Activated CD4-positive, alpha-beta T cell treated with anti-CD3 and anti-CD28 coated beads, Interleukin-2, amount 10 ng/mL, durations not matched to agents 7 days and 5 days (primary cell): ENCODE data around the gene TTYH2. TPM values are rescaled to one million over a fixed set of nuclear protein-coding genes. Genes with fewer than 3 reads are reported as not detected.
"Not testable (repeated sequence)": the region's sequence is repeated elsewhere in the genome, so short reads cannot be mapped to it uniquely, and the experiment has no call there.

Experiments
- CTCF ChIA-PET: fragments of 350-600 bp; sonication (Branson Sonifier 250); formaldehyde crosslinking; loops from one replicate; lab custom pipeline; 2021; ENCODE audit warnings: antibody characterized with exemption; lab: Charles Lee
- POLR2A ChIA-PET: fragments of 350-600 bp; sonication (Branson Sonifier 250); formaldehyde crosslinking; loops from one replicate; lab custom pipeline; 2021; ENCODE audit warnings: antibody characterized with exemption; lab: Charles Lee
- DNase-seq: peaks from one replicate; pipeline ENCODE4 v3.0.0-alpha.2; 2020
- H3K27ac Mint-ChIP-seq: one replicate; pipeline ENCODE4 v1.8.0; 2021; ENCODE audit warnings: mild to moderate bottlenecking, moderate library complexity, mixed read lengths
- H3K27me3 Mint-ChIP-seq: one replicate; pipeline ENCODE4 v1.8.0; 2021; ENCODE audit warnings: mixed read lengths
- H3K36me3 Mint-ChIP-seq: one replicate; pipeline ENCODE4 v1.8.0; 2021; ENCODE audit warnings: low read depth, mixed read lengths
- H3K4me1 Mint-ChIP-seq: one replicate; pipeline ENCODE4 v1.8.0; 2021; ENCODE audit warnings: mixed read lengths
- H3K4me3 Mint-ChIP-seq: one replicate; pipeline ENCODE4 v1.8.0; 2021; ENCODE audit warnings: mild to moderate bottlenecking, moderate library complexity, mixed read lengths
- H3K9me3 Mint-ChIP-seq: one replicate; pipeline ENCODE4 v1.8.0; 2021; ENCODE audit warnings: mixed read lengths
- total RNA-seq, 2 experiments: library from RNA; stranded (reverse); gene quantifications; one replicate each; pipeline ENCODE4 v1.2.3, GENCODE V29; 2021

TTYH2 gene
- total RNA-seq, 2 experiments from 2014 or later: 10.2 to 11.9 TPM

DNA sequence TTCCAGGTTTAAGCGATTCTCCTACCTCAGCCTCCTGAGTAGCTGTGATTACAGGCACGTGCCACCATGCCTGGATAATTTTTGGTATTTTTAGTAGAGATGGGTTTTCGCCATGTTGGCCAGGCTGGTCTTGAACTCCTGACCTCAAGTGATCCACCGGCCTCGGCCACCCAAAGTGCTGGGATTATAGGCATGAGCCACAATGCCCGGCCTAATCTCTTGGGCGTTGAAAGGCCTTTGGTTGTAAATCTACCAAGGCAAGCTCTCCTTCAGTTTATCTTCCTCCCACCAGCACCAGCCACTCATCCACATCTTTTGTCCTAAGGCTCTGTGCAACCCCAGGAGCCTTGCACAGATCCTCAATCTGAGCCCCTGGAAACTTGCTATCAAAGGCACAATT is 66.2 kb downstream of the TTYH2 start:
- peaks cover 73% of the 10 kb centered on the region for H3K4me1 Mint-ChIP-seq
- DNase-seq, H3K27me3 Mint-ChIP-seq, H3K36me3 Mint-ChIP-seq, H3K9me3 Mint-ChIP-seq, H3K4me3 Mint-ChIP-seq: not testable (repeated sequence)
- peak overlapping the region; percentile 99 for H3K27ac Mint-ChIP-seq
- POLR2A ChIA-PET: interaction anchor here (0.5 kb wide), 1 partner anchor 21 kb away, joined by 3 read pairs; no protein-coding TSS in a partner anchor
- CTCF ChIA-PET: interaction anchor here (1.1 kb wide), 1 partner anchor 9 kb away, joined by 5 read pairs; no protein-coding TSS in a partner anchor

DNA sequence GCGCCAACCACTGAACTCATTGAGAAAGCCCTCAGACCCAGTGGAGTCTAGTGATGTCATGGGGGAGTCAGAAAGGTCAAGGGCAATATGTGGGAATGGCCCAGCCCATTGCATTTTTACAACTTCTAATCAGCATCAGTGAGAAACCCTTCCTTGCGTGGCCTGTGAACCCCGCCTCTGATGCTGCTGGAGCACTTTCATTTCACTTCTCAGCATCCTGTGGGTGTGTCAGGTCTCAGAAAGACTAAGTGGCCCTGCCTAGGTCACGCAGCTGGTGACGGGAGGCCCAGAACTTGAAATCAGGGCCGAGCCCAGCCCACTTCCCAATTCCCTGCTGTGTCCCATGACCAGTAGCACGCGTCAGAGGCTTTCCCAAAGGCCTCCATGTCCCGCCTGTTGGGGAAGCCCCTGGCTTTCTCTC is 66.7 kb downstream of the TTYH2 start:
- DNase-seq: peak; percentile 80
- Mint-ChIP-seq H3K4me3 (no peak overlapping the region), H3K4me1 (peaks cover 73% of the 10 kb centered on the region), H3K27me3 (no peaks in the 10 kb centered on the region), H3K36me3 (peaks cover 6% of the 10 kb centered on the region), H3K9me3 (peaks cover 6% of the 10 kb centered on the region), H3K27ac (peak overlapping the region; percentile 99)
- ChIA-PET CTCF (interaction anchor here (1.1 to 1.5 kb wide), 2 partner anchors 8 to 34 kb away, joined by 3 to 5 read pairs; no protein-coding TSS in a partner anchor), POLR2A (interaction anchor here (0.5 kb wide), 1 partner anchor 21 kb away, joined by 3 read pairs; no protein-coding TSS in a partner anchor)

DNA sequence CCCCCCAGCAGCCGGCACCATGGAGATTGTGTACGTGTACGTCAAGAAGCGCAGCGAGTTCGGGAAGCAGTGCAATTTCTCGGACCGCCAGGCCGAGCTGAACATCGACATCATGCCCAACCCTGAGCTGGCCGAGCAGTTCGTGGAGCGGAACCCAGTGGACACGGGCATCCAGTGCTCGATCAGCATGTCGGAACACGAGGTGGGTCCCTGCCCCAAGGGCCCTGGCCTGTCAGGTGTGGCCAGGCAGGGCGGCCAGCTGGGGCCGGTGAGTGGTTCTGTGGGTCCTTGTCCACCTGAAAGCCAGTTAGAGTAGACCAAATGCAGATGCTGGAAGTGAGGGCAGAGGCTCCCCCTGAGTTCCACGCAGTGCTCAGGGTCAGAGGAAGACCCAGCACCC is 68.4 kb downstream of the TTYH2 start:
- no peak for DNase-seq
- Mint-ChIP-seq H3K27ac (peak overlapping the region; percentile 99), H3K4me3 (no peak overlapping the region), H3K9me3 (peaks cover 6% of the 10 kb centered on the region), H3K27me3 (no peaks in the 10 kb centered on the region), H3K4me1 (peaks cover 66% of the 10 kb centered on the region), H3K36me3 (peaks cover 6% of the 10 kb centered on the region)
- CTCF ChIA-PET: interaction anchor here (1.5 kb wide), 2 partner anchors 9 to 32 kb away, joined by 3 to 7 read pairs; no protein-coding TSS in a partner anchor
- POLR2A ChIA-PET: no interaction called here

DNA sequence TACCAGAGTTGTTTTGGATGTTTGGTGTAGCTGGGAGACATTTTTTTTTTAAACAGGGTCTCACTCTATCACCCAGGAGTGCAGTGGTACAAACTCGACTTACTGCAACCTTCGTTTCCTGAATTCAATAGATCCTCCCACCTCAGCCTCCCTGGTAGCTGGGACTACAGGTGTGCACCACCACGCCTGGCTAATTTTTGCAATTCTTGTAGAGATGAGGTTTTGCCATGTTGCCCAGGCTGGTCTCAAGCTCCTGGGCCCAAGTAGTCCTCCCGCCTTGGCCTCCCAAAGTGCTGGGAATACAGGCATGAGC is 68.9 kb downstream of the TTYH2 start:
- peaks cover 69% of the 10 kb centered on the region for H3K4me1 Mint-ChIP-seq
- H3K36me3 Mint-ChIP-seq, DNase-seq, H3K4me3 Mint-ChIP-seq, POLR2A ChIA-PET, H3K9me3 Mint-ChIP-seq, H3K27me3 Mint-ChIP-seq: not testable (repeated sequence)
- peak overlapping the region; percentile 99 for H3K27ac Mint-ChIP-seq
- CTCF ChIA-PET: interaction anchor here (1.5 kb wide), 1 partner anchor 9 kb away, joined by 7 read pairs; no protein-coding TSS in a partner anchor

- ChIA-PET POLR2A (no interaction called here), CTCF (interaction anchor here (1.1 to 1.5 kb wide), 2 partner anchors 10 to 19 kb away, joined by 3 to 7 read pairs; no protein-coding TSS in a partner anchor)
- peak overlapping the region; percentile 99 for H3K27ac Mint-ChIP-seq
- H3K4me1 Mint-ChIP-seq: peaks cover 69% of the 10 kb centered on the region
- H3K9me3 Mint-ChIP-seq: peaks cover 6% of the 10 kb centered on the region
- peaks cover 6% of the 10 kb centered on the region for H3K36me3 Mint-ChIP-seq
- no peaks in the 10 kb centered on the region for H3K27me3 Mint-ChIP-seq
- H3K4me3 Mint-ChIP-seq: peak overlapping the region; percentile 23
- DNase-seq: peak; percentile 69
Observed at GRCh38 chr17:74282587-74283370, 69.4 kb downstream of the TTYH2 start.

DNA sequence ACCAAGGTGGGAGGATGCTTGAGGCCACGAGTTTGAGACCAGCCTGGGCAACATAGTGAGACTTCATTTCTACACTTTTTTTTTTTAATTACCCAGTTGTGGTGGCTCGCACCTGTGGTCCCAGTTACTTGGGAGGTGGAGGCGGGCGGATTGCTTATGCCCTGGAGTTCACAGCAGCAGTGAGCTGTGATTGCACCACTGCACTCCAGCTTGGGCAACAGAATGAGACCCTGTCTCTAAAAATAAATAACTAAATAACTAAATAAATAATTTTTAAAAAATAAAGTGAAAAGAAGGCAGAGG is 70.0 kb downstream of the TTYH2 start:
- no peaks in the 10 kb centered on the region for H3K27me3 Mint-ChIP-seq
- DNase-seq: no peak
- ChIA-PET CTCF (interaction anchor here (1.1 kb wide), 1 partner anchor 19 kb away, joined by 3 read pairs; no protein-coding TSS in a partner anchor), POLR2A (no interaction called here)
- H3K4me1 Mint-ChIP-seq: peaks cover 67% of the 10 kb centered on the region
- H3K9me3 Mint-ChIP-seq: peaks cover 6% of the 10 kb centered on the region
- no peak overlapping the region for H3K4me3 Mint-ChIP-seq
- H3K27ac Mint-ChIP-seq: peak overlapping the region; percentile 99
- peaks cover 6% of the 10 kb centered on the region for H3K36me3 Mint-ChIP-seq

GRCh38 chr17:74287031-74287602 is 73.7 kb downstream of the TTYH2 start:
- no peak overlapping the region for H3K4me3 Mint-ChIP-seq
- H3K9me3 Mint-ChIP-seq: peaks cover 5% of the 10 kb centered on the region
- ChIA-PET CTCF (interaction anchor here (0.9 kb wide), 1 partner anchor 87 kb away, joined by 4 read pairs; no protein-coding TSS in a partner anchor), POLR2A (no interaction called here)
- no peaks in the 10 kb centered on the region for H3K27me3 Mint-ChIP-seq
- H3K27ac Mint-ChIP-seq: no peak overlapping the region
- peaks cover 46% of the 10 kb centered on the region for H3K4me1 Mint-ChIP-seq
- peaks cover 2% of the 10 kb centered on the region for H3K36me3 Mint-ChIP-seq
- no peak for DNase-seq

DNA sequence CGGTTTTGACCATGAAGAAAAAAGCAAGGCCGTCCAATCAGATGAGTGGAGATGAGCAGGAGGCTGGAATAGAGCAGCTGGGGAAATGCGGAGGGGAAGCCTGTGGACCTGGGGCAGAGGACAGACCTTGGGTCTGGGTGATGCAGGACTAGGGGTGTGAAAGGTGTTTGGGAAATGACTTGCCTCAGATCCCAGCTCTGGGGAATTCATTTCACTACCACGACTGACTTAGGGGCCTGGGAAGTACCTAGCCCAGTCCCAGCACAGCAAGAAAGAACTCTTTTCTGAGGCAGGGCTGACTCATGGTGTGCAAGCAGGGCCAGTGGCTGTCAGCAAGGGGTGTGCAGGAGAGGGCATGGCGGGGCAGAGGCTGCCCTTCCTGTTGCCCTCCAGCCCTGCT is 75.4 kb downstream of the TTYH2 start:
- H3K36me3 Mint-ChIP-seq: no peaks in the 10 kb centered on the region

DNA sequence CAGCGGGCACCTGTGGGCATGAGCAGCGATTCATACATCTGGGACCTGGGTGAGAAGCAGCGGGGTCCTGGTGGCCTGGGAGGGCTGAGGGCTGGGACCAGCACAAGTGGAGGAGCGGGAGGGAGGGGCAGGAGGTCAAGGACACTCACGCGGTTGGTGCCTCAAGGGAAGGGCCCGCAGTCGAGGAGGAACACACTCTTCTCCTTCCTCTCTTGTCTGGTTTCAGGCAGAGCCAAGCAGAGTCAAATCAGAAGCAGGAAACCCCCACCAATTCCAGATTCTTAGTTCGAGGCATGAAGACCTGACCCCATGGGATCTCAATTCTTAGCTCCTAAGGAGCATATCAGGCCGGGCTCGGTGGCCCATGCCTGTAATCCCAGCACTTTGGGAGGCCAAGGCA is 76.3 kb downstream of the TTYH2 start:
- H3K27me3 Mint-ChIP-seq: peaks cover under 1% of the 10 kb centered on the region
- ChIA-PET CTCF (no interaction called here), POLR2A (no interaction called here)
- no peak for DNase-seq
- no peak overlapping the region for H3K4me3 Mint-ChIP-seq
- H3K27ac Mint-ChIP-seq: no peak overlapping the region
- H3K9me3 Mint-ChIP-seq: peaks cover under 1% of the 10 kb centered on the region
- H3K4me1 Mint-ChIP-seq: peaks cover 29% of the 10 kb centered on the region
- H3K36me3 Mint-ChIP-seq: peaks cover under 1% of the 10 kb centered on the region

More for the DNA sequence above, 75.4 kb downstream of the TTYH2 start:
- no peak for DNase-seq
- Mint-ChIP-seq H3K27ac (peak overlapping the region; percentile 66), H3K4me1 (peaks cover 34% of the 10 kb centered on the region), H3K4me3 (no peak overlapping the region), H3K9me3 (no peaks in the 10 kb centered on the region), H3K27me3 (no peaks in the 10 kb centered on the region)
- ChIA-PET POLR2A (no interaction called here), CTCF (interaction anchor here (1.2 kb wide), 1 partner anchor 39 kb away, joined by 3 read pairs; no protein-coding TSS in a partner anchor)

DNA sequence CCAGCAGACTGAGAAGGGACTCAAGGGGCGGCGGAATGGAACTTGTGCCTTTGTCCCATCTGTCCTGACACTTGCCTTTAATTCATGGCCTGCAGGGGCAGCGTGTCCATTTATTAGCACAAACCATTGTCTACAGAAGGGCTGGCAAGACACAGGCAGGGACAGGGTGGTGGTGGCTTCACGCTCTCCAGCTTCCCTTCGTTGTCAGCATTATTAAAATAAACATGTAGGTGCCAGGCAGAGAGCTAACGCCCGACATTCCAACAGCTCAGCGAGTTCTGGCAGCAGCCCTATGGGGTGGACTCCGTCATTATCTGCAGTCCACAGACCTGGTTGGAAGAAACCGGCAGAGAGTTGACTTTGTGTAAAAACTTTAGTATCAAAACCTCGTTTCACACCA is 77.0 kb downstream of the TTYH2 start:
- peaks cover 2% of the 10 kb centered on the region for H3K36me3 Mint-ChIP-seq
- H3K4me1 Mint-ChIP-seq: peaks cover 24% of the 10 kb centered on the region
- H3K27ac Mint-ChIP-seq: no peak overlapping the region
- H3K27me3 Mint-ChIP-seq: peaks cover 2% of the 10 kb centered on the region
- no peak overlapping the region for H3K4me3 Mint-ChIP-seq
- ChIA-PET POLR2A (no interaction called here), CTCF (no interaction called here)
- no peak for DNase-seq
- peaks cover 2% of the 10 kb centered on the region for H3K9me3 Mint-ChIP-seq

DNA sequence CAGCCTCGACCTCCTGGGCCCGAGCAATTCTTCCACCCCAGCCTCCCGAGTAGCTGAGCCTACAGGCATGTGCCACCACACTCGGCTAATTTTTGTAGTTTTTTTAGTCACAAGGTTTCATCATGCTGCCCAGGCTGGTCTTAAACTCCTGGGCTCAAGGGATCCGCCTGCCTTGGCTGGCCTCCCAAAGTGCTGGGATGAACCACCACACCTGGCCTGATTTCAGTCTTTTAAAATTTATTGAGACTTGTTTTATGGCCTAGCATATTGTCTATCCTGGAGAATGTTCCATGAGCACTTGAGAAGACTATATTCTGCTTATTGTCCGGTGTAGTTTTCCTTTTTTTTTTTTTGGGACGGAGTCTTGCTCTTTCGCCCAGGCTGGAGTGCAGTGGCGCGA is 79.1 kb downstream of the TTYH2 start:
- peaks cover 25% of the 10 kb centered on the region for H3K4me1 Mint-ChIP-seq
- CTCF ChIA-PET: no interaction called here

DNA sequence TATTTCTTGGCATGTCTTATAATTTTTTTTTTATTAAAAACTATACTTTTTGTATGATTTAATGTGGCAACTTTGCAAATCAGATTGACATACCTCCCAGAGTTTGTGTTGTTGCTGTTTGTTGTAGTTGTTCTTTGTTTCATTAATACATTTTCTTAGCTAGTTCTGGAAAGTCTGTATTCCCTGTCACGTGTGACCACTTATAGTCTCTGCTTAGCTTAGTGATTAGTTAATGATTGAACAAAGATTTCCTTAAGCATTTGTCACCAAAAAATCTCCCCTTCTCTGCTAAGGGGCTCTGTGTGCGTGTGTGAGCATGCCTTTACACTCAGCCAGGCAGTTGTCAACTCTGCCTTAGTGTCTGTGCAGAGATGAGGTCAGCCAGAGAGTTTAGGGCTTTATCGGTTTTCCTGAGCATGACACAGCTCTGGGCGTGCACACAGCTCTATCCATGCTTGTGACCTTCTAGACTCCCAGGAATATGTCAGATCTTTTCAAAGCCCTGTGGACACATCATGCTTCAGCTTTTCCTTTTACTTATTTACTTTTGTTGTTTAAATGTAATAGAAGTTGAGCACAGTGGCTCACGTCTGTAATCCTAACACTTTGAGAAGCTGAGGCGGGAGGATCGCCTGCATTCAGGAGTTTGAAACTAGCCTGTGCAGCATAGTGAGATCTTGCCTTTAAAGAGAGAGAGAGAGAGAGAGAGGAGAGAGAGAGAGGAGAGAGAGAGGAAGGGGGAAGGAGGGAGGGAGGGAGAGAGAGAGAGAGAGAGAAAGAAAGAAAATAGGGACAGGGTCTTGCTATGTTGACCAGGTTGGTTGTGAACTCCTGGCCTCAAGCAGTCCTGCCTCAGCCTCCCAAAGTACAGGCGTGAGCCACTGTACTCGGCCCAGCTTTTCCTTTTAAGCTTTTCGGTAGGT is 82.5 kb downstream of the TTYH2 start:
- ChIA-PET POLR2A (no interaction called here), CTCF (interaction anchor here (1.2 to 1.5 kb wide), 4 partner anchors 9 to 64 kb away, joined by 3 to 5 read pairs (median 3); partner anchors contain the start of gene DNAI2)
- H3K9me3 Mint-ChIP-seq: peaks cover 2% of the 10 kb centered on the region
- no peak for DNase-seq
- no peak overlapping the region for H3K27ac Mint-ChIP-seq
- no peak overlapping the region for H3K4me3 Mint-ChIP-seq
- peaks cover 9% of the 10 kb centered on the region for H3K27me3 Mint-ChIP-seq
- H3K36me3 Mint-ChIP-seq: peaks cover 2% of the 10 kb centered on the region
- H3K4me1 Mint-ChIP-seq: peaks cover 20% of the 10 kb centered on the region

More for the DNA sequence above, 79.1 kb downstream of the TTYH2 start:
- DNase-seq: no peak
- POLR2A ChIA-PET: no interaction called here
- H3K27me3 Mint-ChIP-seq: peaks cover 9% of the 10 kb centered on the region
- peaks cover 2% of the 10 kb centered on the region for H3K9me3 Mint-ChIP-seq
- no peak overlapping the region for H3K27ac Mint-ChIP-seq
- H3K36me3 Mint-ChIP-seq: peaks cover 2% of the 10 kb centered on the region
- H3K4me3 Mint-ChIP-seq: no peak overlapping the region
